UCSD-AML1 (cell line): Measurements from ENCODE around the gene ZNF777.
A peak's percentile ranks its signal among the peaks of the same experiment; 100 is the strongest.
"Not testable (repeated sequence)": the region's sequence is repeated elsewhere in the genome, so short reads cannot be mapped to it uniquely, and the experiment has no call there.

Experiments used
- DNase-seq: peaks from one replicate; lab custom pipeline; 2025; ENCODE audit not compliant: unreplicated experiment; lab: John Stamatoyannopoulos, UW

Gene ZNF777

GRCh38 chr7:149455175-149455950 lies 5.5 kb downstream of the ZNF777 start:
- no peak for DNase-seq

GRCh38 chr7:149454750-149455149 lies 6.1 kb downstream of the ZNF777 start:
- no peak for DNase-seq

- DNase-seq: no peak
Measured at GRCh38 chr7:149454006-149454405, 6.9 kb downstream of the ZNF777 start.

GRCh38 chr7:149450821-149451220 lies 10.0 kb downstream of the ZNF777 start:
- no peak for DNase-seq

GRCh38 chr7:149449897-149450296 lies 11.0 kb downstream of the ZNF777 start:
- no peak for DNase-seq

- no peak for DNase-seq
Measured at GRCh38 chr7:149448961-149449360, 11.9 kb downstream of the ZNF777 start.

GRCh38 chr7:149446026-149446425 lies 14.8 kb downstream of the ZNF777 start:
- not testable (repeated sequence) for DNase-seq

GRCh38 chr7:149444287-149444686 lies 16.6 kb downstream of the ZNF777 start:
- no peak for DNase-seq

GRCh38 chr7:149443523-149443922 lies 17.3 kb downstream of the ZNF777 start:
- DNase-seq: no peak

- DNase-seq: no peak
Measured at GRCh38 chr7:149442924-149443323, 17.9 kb downstream of the ZNF777 start.

- no peak for DNase-seq
Measured at GRCh38 chr7:149440222-149440621, 20.6 kb downstream of the ZNF777 start.

GRCh38 chr7:149436358-149436757 lies 24.5 kb downstream of the ZNF777 start:
- no peak for DNase-seq

- no peak for DNase-seq
Measured at GRCh38 chr7:149433124-149433523, 27.7 kb downstream of the ZNF777 start.

- DNase-seq: no peak
Measured at GRCh38 chr7:149432121-149432691, 28.7 kb downstream of the ZNF777 start.

GRCh38 chr7:149431486-149432120 lies 29.3 kb downstream of the ZNF777 start:
- no peak for DNase-seq

GRCh38 chr7:149430192-149430591 lies 30.7 kb downstream of the ZNF777 start:
- DNase-seq: no peak

GRCh38 chr7:149427893-149428292 lies 33.0 kb downstream of the ZNF777 start:
- DNase-seq: no peak

- no peak for DNase-seq
Measured at GRCh38 chr7:149427096-149427680, 33.7 kb downstream of the ZNF777 start.

- DNase-seq: no peak
Measured at GRCh38 chr7:149423449-149424110, 37.3 kb downstream of the ZNF777 start.

GRCh38 chr7:149422914-149423301 lies 38.0 kb downstream of the ZNF777 start:
- no peak for DNase-seq

- DNase-seq: peak; percentile 72
Measured at GRCh38 chr7:149422162-149422913, 38.5 kb downstream of the ZNF777 start.
